IMR-90 (cell line): ENCODE results near the gene IFI27L1. TPM values are rescaled to one million over a fixed set of nuclear protein-coding genes. Genes with fewer than 3 reads are reported as not detected.

Experiments
- ATAC-seq: fragments of 200-7000 bp; cut with Tn5 transposase; 2 replicates; pipeline ENCODE4 v1.9.1; 2020; ENCODE audit warnings: low read depth, mild to moderate bottlenecking, moderate library complexity
- BruUV-seq: library from RNA; stranded (reverse); fragments of 400-500 nt; replicated peaks from 2 replicates; lab custom pipeline; 2021; lab: Mats Ljungman, UMichigan
- CTCF ChIA-PET: fragments of 300-600 bp; formaldehyde crosslinking; extraction: SDS; loops from one replicate; lab custom pipeline; 2021; ENCODE audit warnings: antibody characterized with exemption; lab: Yijun Ruan, JAX
- POLR2A ChIA-PET: fragments of 300-600 bp; sonication (Branson Sonifier 250); formaldehyde crosslinking; loops from one replicate; lab custom pipeline; 2022; ENCODE audit warnings: antibody characterized with exemption; ENCODE audit not compliant: unreplicated experiment; lab: Charles Lee
- DNase-seq: peaks from one replicate; pipeline ENCODE4 v3.0.0; 2013
- H2AFZ ChIP-seq: replicated peaks from 2 replicates; pipeline ENCODE3; 2013; ENCODE audit warnings: low read length, mild to moderate bottlenecking; ENCODE audit not compliant: poor library complexity
- H2AK5ac ChIP-seq: 2 replicates; pipeline ENCODE4 v1.6.1; 2013; ENCODE audit warnings: low read depth, low read length, inconsistent platforms
- H2AK9ac ChIP-seq: replicated peaks from 2 replicates; pipeline ENCODE3; 2013; ENCODE audit warnings: mild to moderate bottlenecking, low read depth, low read length, moderate library complexity; ENCODE audit not compliant: poor library complexity
- H2BK120ac ChIP-seq: 2 replicates; pipeline ENCODE4 v1.6.1; 2013; ENCODE audit warnings: low read depth, low read length, inconsistent platforms
- H2BK15ac ChIP-seq: 3 replicates; pipeline ENCODE4 v1.6.1; 2013; ENCODE audit warnings: low read depth, low read length, inconsistent platforms
- H2BK20ac ChIP-seq: 2 replicates; pipeline ENCODE4 v1.6.1; 2013; ENCODE audit warnings: low read depth, mild to moderate bottlenecking, inconsistent platforms, low read length, moderate library complexity
- H2BK5ac ChIP-seq: 2 replicates; pipeline ENCODE4 v1.6.1; 2013; ENCODE audit warnings: mild to moderate bottlenecking, low read depth, low read length, inconsistent platforms; ENCODE audit not compliant: poor library complexity, severe bottlenecking
- H3K14ac ChIP-seq: replicated peaks from 2 replicates; pipeline ENCODE4 v1.6.1; 2013; ENCODE audit warnings: low read depth, low read length, inconsistent platforms
- H3K18ac ChIP-seq: 2 replicates; pipeline ENCODE4 v1.6.1; 2013; ENCODE audit warnings: low read depth, low read length, control low read depth
- H3K23ac ChIP-seq: 2 replicates; pipeline ENCODE4 v1.6.1; 2013; ENCODE audit warnings: low read depth, low read length, inconsistent platforms
- H3K27ac ChIP-seq: 2 replicates; pipeline ENCODE4 v1.5.1; 2013; ENCODE audit warnings: mild to moderate bottlenecking, control low read depth, low read length; ENCODE audit not compliant: insufficient read depth
- H3K27me3 ChIP-seq: 2 replicates; pipeline ENCODE4 v1.6.1; 2013; ENCODE audit warnings: low read length; ENCODE audit not compliant: control insufficient read depth, insufficient read depth
- H3K36me3 ChIP-seq: 2 replicates; pipeline ENCODE4 v1.6.1; 2013; ENCODE audit warnings: low read length, mixed read lengths; ENCODE audit not compliant: control insufficient read depth, insufficient read depth
- H3K4ac ChIP-seq: 2 replicates; pipeline ENCODE4 v1.6.1; 2013; ENCODE audit warnings: low read depth, low read length, inconsistent platforms
- H3K4me1 ChIP-seq: 2 replicates; pipeline ENCODE4 v1.6.1; 2013; ENCODE audit warnings: low read length, mixed read lengths; ENCODE audit not compliant: control insufficient read depth, insufficient read depth
- H3K4me2 ChIP-seq: 2 replicates; pipeline ENCODE4 v1.6.1; 2013; ENCODE audit warnings: low read depth, mild to moderate bottlenecking, control low read depth, low read length, moderate library complexity
- H3K4me3 ChIP-seq: 2 replicates; pipeline ENCODE4 v1.5.1; 2013; ENCODE audit warnings: low read depth, mild to moderate bottlenecking, control low read depth, low read length, moderate library complexity; ENCODE audit not compliant: insufficient read depth
- H3K56ac ChIP-seq: 2 replicates; pipeline ENCODE4 v1.6.1; 2013; ENCODE audit warnings: low read length, inconsistent platforms; ENCODE audit not compliant: insufficient read depth; ENCODE audit errors: extremely low read depth
- H3K79me1 ChIP-seq, 2 experiments: 2 replicates each; pipeline ENCODE4 v1.6.1; 2013; ENCODE audit warnings: low read length in 2 of 2, inconsistent platforms in 1 of 2, low read depth in 1 of 2
- H3K9ac ChIP-seq: 2 replicates; pipeline ENCODE4 v1.6.1; 2013; ENCODE audit warnings: low read depth, low read length, control low read depth
- H3K9me1 ChIP-seq: 2 replicates; pipeline ENCODE4 v1.6.1; 2013; ENCODE audit warnings: low read length, inconsistent platforms; ENCODE audit not compliant: insufficient read depth
- H3K9me3 ChIP-seq: 2 replicates; pipeline ENCODE4 v1.6.1; 2013; ENCODE audit warnings: low read length; ENCODE audit not compliant: control insufficient read depth, insufficient read depth
- H4K20me1 ChIP-seq: 2 replicates; pipeline ENCODE4 v1.6.1; 2013; ENCODE audit warnings: low read length, inconsistent platforms; ENCODE audit not compliant: insufficient read depth
- H4K5ac ChIP-seq: 2 replicates; pipeline ENCODE4 v1.6.1; 2013; ENCODE audit warnings: mild to moderate bottlenecking, low read depth, low read length, control low read depth
- H4K8ac ChIP-seq, 2 experiments: 2 replicates each; pipeline ENCODE4 v1.6.1; 2013; ENCODE audit warnings: low read depth in 2 of 2, low read length in 2 of 2, control low read depth in 1 of 2, inconsistent platforms in 1 of 2
- H4K91ac ChIP-seq: 2 replicates; pipeline ENCODE4 v1.6.1; 2013; ENCODE audit warnings: low read depth, low read length, inconsistent platforms; ENCODE audit not compliant: insufficient read depth
- FOS ChIP-seq: fragments of 150-350 bp; IDR thresholded peaks from 2 replicates; pipeline ENCODE4 v1.6.1; 2016; ENCODE audit warnings: low read depth, low read length
- SMC3 ChIP-seq: fragments of 150-350 bp; IDR thresholded peaks from 2 replicates; pipeline ENCODE4 v1.6.1; 2016; ENCODE audit warnings: low read depth, mild to moderate bottlenecking, antibody characterized with exemption, low read length, moderate library complexity
- USF2 ChIP-seq: fragments of 150-350 bp; IDR thresholded peaks from 2 replicates; pipeline ENCODE4 v1.6.1; 2017; ENCODE audit warnings: mild to moderate bottlenecking, antibody characterized with exemption, low read length, low read depth
- WGBS, 2 experiments: methylation state at CpG; one replicate each; pipeline versions ENCODE4 v1.1.5 to v1.1.7; 2013; ENCODE audit warnings: missing lambda C conversion rate in 2 of 2; ENCODE audit not compliant: insufficient read length in 1 of 2; ENCODE audit errors: extremely low coverage in 2 of 2; 5-methylcytosine and 5-hydroxymethylcytosine counted together
- dilution Hi-C: fragments of 300-500 bp; cut with HindIII; formaldehyde crosslinking; loops from one replicate; pipeline ENCODE4 v1.14.3; 2018; ENCODE audit warnings: low sequenced_read_pairs; ENCODE audit not compliant: unreplicated experiment
- in situ Hi-C: fragments of 300-500 bp; cut with MboI; formaldehyde crosslinking; loops from 3 replicates; pipeline ENCODE4 v1.14.3; 2019; ENCODE audit warnings: low sequenced_read_pairs, inconsistent platforms, mixed read lengths
- intact Hi-C: fragments of 100-400 bp; cut with micrococcal nuclease; formaldehyde crosslinking; loops from 2 replicates; pipeline ENCODE4 v1.10.0; 2022
- polyA plus RNA-seq, 3 experiments: library from polyadenylated mRNA; depleted of rRNA; stranded (reverse); fragments of >200 nt; gene quantifications; 2 replicates each; pipeline ENCODE4 v1.2.3, GENCODE V29; 2012; ENCODE audit warnings: low replicate concordance in 1 of 3
- total RNA-seq: library from RNA; depleted of rRNA; stranded (reverse); fragments of >200 nt; gene quantifications from 2 replicates; pipeline ENCODE4 v1.2.3, GENCODE V29; 2012

The IFI27L1 gene
- total and polyA plus RNA-seq, 2 of the 4 experiments (the other 2 are of a cell fraction), result 13.3 to 24.3 TPM

DNA sequence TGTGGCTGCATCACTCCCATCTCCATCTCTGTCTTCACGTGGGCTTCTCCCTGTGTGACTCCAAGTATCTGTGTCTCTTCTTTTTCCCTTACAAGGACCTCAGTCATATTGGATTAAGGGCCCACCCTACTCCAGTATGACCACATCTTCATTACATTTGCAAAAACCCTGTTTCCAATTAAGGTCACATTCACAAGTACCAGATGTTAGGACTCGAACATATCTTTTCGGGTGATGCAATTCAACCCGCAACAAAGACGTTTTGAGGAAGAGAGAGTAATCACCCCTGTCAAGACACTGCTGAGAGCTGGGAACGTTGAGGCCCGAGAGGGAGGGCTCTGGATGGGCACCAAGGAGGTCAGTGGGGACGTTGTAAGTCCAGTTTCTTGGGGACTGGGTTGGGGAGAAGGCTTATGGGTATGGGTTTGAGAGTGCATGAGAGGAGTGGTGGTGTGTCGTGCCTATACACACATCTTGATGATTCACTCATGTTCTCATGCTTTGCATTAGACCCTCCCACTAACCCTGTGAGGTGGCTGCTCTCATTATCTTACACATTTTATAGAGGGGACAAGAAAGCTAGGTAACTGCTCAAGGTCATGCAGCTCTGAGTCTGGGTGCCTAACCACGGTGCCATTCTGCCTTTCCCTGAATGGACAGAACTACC, 17.3 kb downstream of the IFI27L1 start:
- Histone ChIP-seq H2AK9ac (no peak overlapping the region), H3K9me3 (no peaks in the 10 kb centered on the region), H2BK15ac (no peak overlapping the region), H3K9ac (no peak overlapping the region), H3K4me1 (peaks cover 5% of the 10 kb centered on the region; the same call in 1 of the 2 replicates), H4K8ac (no peak overlapping the region), H2AFZ (no peak overlapping the region), H4K91ac (no peak overlapping the region), H3K27ac (no peak overlapping the region), H4K5ac (no peak overlapping the region), H3K4ac (no peak overlapping the region), H3K4me2 (no peak overlapping the region), H3K18ac (no peak overlapping the region), H3K56ac (no peak overlapping the region), H2BK20ac (no peak overlapping the region), H3K79me1 (peaks cover 0 to 2% of the 10 kb centered on the region in 2 experiments; a peak in 2 of 4 replicates), H2BK5ac (no peak overlapping the region), H4K20me1 (0 out of 2 replicates have a peak, but pooled peaks cover 8% of the 10 kb centered on the region), H3K9me1 (peaks cover 8% of the 10 kb centered on the region), H3K23ac (no peak overlapping the region), H3K36me3 (no peaks in the 10 kb centered on the region), H2BK120ac (no peak overlapping the region), H3K4me3 (no peak overlapping the region), H2AK5ac (no peak overlapping the region), H3K27me3 (no peaks in the 10 kb centered on the region), H3K14ac (no peak overlapping the region)
- in situ Hi-C loops, result no loop called here
- ATAC-seq (no peak), DNase-seq (no peak)
- WGBS, 2 experiments, result 50% methylated on average over 2 of the region's 10 CpGs; no CpG with 5 or more reads in 1 of the 2 experiments
- no TSS peak for BruUV-seq
- POLR2A ChIA-PET, result no interaction called here
- TF ChIP-seq FOS, result no peak
- TF ChIP-seq USF2, result no peak
- TF ChIP-seq SMC3, result no peak
- CTCF ChIA-PET, result no interaction called here
- intact Hi-C loops, result no loop called here
- dilution Hi-C loops, result no loop called here
